DMS153 (cell line): ENCODE data around the gene RFWD3.

Experiments used
- DNase-seq: peaks from one replicate; lab custom pipeline; 2025; lab: John Stamatoyannopoulos, UW

RFWD3 gene

DNA sequence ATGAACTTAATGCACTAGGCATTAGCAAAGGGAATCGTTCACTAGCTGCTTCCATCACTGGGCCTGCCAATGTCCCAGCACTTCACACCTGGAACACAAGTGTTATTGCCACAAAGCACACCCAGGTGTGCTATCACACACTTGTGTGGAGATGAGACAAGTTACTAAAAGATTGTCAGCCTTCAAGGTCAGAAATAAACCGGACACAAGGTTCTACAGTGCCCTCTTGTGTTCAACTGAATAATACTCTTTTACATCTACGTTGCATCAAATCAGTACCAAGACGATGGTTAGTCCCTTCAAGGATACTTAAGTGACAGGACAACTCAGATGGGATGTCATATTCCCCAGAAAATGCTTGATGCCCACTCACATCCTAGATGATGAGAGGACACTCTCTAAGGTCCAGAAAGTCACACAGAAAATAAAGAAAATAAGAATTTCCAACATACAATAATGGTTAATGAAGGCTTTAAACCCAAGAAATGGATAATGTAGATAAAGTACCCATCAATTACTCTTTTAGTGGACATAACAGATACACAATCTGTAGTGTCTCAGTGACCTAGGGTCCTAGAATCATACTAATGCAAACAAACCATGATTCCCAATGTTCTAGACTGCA, 43.4 kb downstream of the RFWD3 start:
- no peak for DNase-seq

DNA sequence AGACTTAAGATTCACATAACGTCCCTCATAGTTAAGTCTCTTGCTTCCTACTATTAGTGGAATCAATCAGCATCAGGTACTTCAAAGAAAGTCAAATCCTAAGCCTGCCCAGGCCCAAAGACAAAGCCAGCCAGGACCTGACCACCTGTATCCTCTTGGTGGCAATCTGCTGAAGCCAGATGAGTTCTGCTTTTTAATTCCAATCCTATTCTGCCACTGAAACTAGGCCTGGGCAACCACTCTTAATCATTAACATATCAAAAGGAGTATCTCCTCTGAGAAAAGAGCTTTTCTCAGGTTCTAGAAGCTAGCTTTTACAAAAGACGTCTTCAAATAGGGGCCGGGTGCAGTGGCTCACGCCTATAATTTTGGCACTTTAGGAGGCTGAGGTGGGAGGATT, 44.7 kb downstream of the RFWD3 start:
- no peak for DNase-seq

DNA sequence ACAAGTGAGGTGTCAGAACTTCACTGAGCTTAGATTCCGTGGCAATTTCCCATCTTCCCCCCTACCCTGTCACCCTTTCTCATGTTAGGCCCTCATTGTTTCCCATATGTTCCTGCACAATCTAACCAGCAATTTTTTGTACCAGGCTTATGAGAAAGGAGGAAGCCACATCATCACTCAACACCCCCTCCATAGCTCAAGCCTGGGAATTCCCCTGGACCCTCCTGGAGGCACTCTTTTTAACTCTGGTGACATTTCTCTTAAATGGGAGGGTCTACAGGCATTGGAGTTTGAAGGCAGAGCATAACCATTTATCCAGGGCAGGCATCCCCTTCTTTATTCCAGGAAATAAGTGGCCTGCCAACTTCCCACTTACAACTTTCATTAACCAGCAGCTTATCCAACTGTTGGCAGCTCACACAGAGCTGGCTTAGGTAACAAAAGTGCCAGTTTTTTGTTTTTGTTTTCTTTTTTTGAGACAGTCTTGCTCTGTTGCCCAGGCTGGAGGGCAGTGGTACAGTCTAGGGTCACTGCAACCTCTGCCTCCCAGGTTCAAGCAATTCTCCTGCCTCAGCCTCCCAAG, 49.4 kb downstream of the RFWD3 start:
- DNase-seq = no peak

DNA sequence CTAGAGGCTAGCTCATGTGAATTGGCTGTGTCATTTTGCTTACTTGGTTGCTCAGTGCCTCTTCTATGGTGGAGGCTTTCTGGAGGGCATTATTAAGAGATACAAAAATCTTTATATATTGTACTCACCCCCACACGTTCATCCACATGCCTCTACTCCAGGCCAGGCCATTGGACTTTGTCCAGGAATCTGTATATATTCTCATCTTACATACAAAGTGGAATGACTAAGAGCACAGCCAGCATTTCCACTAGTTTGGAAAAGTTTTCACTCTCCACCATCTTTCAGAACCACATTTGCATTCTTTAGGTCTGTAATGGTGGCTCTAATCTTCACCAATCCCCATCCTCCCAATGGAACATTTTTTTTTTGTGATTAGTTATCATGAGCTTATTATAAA, 55.0 kb downstream of the RFWD3 start:
- DNase-seq = no peak

DNA sequence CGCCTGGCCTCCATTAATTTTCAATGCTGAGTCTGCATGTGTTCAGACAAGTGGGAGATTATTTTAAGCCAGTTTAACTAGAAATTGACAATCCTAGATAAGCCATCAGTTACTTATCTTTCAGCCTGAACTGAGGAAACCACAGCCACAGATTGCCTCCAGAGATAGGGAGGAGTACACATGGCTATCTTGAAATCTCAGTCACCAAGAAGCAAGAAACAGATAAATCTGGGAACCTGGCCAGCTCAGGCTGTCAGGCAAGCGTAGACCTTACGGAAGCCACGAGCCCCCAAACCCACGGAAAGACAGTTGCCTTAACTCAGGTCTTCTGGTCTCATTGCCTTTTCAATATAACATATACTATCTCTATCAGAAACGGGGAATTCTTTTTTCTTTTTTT, 57.7 kb downstream of the RFWD3 start:
- DNase-seq = no peak

DNA sequence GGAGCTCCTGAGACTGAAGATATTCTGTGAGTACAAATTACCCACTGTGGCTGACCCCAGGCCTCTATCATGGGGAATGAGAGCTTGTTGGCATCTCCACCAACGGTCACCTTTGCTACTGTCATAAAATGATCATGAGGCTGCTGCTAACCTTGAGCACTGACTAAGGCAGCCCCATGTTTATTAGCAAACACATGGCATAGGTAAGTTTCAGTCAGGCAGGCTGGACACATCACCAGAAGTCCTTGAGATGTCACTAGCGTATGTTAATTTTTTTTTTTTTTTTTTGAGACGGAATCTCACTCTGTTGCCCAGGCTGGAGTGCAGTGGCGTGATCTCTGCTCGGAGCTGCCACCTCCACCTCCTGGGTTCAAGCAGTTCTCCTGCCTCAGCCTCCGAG, 58.3 kb downstream of the RFWD3 start:
- DNase-seq = no peak

DNA sequence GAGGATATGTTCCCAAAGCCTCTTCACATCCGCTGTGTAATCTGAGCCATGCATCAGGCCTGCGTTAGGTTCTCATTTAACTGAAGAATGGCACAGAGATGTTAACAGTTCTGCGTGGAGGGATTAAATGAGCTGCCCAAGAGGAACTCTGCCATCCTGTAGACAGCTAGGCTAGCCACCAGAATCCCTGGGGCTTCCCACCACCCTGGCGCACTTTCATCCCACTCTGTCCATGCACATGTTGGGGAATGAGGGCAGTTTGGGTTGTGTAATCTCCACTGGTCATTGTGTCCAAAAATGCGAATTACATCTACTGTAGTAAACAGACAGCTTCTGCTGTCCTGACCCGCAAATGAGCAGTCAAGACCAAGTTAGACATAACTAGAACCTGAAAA, 58.7 kb downstream of the RFWD3 start:
- peak; percentile 6 for DNase-seq

DNA sequence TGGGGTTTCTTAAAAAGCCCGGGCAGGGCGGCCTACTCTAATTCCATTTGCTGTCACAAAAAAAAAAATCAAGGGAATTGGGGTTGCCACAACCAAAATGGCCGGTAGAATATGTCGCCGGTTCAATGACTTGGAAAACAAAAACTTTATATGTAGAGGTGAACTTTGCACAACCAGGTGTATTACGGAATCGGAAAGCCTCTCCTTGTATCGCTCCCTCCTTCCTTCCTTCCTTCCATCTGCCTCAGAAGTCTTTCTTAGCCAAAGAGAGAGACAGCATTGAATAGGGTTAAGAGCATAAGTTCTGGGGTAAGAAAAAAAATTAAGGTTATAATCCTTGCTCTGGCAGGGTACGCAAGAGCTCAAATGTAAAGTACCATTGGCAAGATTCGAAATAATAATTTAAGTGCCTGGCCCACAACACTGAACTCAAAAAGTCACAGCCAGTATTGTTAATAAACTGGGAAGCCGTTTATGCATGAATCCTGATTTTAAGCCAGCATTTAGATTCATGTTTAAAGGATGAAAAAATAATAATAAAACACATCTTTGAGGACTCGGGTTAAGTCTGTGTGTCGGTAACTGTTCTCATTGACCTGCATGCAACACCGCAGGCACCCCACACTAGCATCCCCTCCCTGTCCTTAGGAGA, 59.2 kb downstream of the RFWD3 start:
- DNase-seq = peak; percentile 58

DNA sequence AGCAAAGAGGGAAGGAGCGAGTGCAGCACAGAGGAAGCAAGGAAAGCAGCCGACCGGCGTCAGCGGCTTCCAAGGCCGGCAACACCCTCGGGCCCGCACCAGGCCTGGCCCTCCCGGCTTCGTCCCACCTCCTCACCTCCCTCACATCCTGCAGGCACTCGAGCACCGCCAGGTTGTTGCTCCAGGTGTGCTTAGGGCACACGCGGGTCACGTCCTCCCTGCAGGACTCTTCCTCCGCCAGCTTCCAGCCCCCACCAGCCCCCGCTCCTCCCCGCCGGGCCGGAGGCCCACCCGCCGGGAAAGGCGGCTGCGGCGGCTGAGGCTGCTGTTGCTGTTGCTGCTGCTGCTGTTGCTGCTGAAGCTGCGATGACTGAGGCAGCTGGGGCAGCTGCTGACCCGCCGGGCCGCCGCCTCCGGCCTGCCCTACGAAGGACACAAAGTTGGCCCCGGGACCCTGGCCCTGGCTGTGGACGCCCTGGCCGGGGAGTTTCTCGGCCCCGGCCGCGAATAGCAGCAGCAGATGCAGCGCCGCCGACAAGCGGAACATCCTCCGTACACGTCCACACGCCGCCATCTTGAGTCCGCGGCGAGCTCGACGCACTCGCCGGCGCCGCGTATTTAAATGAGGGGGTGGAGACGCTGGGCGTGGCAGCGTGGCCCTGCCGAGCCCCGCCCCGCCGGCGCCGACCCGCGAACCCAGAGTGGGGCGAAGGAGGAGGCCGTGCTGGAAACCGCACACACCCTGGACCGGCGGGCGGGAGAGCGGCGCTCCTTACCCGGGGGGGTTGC, 60.0 kb downstream of the RFWD3 start, which contains the start of gene GLG1:
Gene GLG1 (minus strand): TSS at position 594 of the 789 bp plus-strand sequence. CDS start 20 bp downstream, at position 574.
- DNase-seq = peak; percentile 68

DNA sequence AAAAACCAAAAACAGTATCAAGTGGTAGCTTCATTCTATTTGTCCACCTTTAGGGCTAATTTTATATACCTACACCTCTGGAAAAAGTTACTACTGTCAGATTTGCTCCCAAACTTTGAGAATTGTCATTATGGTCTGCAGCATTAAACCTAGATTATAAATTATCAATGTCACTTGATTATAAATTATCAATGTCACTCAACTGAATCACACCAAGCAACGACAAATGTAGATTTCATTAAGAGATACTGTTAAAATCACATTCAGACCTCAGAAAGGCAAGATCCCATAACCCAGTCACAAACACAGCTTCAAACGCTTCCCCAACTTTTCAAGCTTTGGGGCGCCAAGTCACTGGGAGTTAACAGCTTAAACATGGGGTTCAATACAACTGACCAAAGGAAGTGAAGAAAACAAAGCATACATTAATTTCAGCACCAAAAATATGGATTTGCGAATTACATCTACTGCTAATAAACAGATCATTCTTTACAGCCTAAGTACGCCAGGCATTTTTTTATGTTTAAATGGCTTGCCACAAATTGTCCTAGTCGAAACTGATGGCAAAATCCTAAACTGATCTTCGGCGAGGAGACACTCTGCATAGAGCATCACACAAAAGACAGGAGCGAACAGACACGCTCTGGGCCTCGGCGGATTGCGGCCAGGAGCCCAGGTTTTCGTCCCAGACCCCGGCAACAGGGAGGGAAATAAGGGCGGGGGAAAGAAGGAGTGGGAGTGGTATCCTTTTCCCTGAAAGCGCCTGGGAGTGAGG, 60.7 kb downstream of the RFWD3 start:
- no peak for DNase-seq

DNA sequence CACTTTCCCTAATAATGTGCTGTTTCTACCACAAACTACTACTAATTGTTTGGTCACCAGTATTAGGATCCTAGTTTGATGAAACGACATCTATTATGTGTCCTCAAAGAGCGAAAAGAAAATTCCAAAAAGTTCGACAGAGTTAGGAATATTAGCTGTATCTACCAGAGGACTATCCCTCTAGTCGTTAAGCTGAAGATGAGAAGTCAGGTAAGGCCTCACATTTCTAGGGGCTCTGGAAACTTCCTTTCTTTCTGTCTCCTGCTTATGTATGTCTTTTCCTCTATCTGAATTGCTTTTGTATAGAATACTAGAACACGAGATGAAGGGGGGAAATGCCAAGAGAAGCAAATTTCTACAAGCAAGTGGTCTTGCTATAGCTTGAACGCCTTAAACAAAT, 61.3 kb downstream of the RFWD3 start:
- no peak for DNase-seq

DNA sequence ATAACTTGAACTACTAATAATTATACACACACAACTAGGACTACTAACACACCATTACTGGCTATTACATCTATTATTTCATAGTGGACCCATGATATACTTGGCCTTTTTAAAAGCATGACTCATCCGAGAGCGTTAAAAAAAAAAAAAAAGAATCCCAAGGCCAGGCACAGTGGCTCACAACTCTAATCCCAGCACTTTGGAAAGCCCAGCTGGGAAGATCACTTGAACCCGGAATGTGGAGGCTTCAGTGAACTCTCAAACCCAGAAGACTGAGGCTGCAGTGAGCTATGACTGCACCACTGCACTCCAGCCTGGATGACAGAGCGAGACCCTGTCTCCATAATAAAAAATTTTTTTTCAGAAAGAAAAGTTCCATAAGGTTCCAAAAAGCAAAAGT, 62.8 kb downstream of the RFWD3 start:
- no peak for DNase-seq

DNA sequence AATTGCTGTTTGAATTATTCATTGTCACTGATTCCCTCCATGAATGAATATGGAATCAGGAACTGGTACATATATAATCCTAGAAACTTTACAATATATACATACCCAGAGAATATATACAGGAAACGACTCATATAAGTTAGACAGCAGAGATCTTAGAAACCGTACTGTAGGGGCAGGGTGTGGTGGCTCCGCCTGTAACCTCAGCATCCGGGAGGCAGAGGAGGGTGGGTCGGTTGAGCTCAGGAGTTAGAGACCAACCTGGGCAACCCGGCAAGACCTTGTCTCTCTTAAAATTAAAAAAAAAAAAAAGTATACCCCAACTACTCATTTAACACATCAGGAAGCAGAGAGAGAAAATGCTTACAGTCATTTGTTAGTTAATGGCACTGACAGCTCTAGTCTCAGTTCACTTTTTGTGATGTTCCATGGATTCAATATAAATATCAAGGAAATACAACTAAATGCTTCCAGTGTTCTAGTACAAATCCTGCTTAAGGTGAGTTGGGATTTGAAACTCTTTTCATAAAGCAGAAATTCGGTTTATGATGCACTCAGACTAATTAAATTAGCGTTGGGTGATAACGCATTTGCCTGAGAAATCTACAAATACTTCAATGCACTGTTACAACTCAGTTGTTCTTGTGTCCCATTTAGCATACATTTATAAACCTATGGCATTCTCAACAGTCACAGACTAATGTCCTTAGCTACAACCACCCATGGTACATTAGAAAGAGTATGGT, 65.4 kb downstream of the RFWD3 start:
- no peak for DNase-seq

DNA sequence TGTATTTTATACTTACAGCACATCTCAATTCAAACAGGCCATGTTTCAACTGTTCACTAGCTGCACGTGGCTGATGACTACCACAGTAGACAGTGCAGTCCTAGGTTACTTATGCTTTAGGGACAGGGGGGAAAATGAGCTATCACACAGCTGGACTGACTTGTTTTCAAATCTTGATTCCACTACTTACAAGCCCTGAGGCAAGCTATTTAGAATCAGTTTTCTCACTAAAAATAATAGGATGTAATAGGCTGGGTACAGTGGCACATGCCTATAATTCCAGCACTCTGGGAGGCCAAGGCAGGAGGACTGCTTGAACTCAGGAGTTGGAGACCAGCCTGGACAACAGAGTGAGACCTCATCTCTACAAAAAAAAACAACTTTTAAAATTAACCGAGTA, 70.1 kb downstream of the RFWD3 start:
- no peak for DNase-seq

DNA sequence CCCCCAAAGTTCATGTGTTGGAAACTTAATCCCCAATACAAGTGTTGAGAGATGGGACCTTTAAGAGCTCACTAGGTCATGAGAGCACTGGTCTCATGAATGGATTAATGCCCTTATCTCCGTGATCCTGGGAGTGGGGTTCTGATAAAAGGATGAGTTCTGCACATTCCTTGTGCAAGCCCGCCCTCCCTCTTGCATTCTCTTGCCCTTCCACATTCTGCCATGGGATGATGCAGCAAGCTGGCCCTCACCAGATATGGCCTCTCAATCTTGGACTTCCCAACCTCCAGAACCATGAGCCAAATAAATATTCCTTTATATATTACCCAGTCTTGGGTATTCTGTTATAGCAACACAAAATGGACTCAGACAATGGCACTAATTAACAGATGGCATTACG, 73.8 kb downstream of the RFWD3 start:
- no peak for DNase-seq

DNA sequence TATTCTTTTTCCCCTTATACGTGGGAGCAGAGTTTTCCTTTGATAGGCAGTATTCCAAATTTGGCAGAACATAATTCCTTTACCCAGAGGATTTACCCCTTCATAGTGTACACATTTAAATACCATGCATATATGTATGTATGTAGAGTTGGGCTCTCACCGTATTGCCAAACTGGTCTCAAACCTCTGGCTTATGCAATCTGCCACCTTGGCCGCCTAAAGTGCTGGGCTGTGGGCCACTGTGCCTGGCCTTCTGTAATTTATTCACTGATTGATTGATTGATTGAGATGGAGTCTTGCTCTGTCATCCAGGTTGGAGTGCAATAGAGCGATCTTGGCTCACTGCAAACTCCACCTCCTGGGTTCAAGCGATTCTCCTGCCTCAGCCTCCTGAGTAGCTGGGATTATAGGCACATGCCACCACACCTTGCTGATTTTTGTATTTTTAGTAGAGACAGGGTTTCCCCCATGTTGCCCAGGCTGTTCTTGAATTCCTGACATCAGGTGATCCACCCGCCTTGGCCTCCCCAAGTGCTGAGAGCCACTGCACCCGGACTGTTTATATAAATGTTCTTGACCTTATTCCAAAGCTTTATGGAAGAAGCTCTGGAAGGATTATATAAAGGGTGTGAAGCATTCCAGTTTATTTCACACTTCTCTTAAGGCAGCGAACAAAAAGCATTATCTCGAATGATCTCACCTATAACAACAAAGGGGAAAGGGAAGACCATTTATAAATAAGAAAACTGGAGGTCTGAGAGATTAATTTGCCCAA, 74.6 kb downstream of the RFWD3 start:
- no peak for DNase-seq

DNA sequence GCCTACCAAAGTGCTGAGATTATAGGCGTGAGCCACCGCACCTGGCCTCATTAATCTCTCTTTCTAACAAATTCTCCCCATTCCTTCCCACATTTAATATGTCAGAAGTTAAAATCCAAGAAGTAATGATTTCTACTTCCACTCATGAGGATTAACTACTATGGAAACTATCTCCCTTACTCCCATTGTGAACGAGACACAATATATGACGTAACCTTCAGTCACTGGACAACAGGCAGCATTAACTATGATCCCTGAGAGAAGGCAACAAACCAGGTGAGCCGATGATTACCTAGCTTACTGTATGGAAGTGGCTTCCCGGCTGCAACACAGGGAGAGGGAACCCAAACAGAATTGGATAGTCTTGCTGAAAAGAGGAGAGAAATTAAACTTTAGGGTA, 79.7 kb downstream of the RFWD3 start:
- no peak for DNase-seq

DNA sequence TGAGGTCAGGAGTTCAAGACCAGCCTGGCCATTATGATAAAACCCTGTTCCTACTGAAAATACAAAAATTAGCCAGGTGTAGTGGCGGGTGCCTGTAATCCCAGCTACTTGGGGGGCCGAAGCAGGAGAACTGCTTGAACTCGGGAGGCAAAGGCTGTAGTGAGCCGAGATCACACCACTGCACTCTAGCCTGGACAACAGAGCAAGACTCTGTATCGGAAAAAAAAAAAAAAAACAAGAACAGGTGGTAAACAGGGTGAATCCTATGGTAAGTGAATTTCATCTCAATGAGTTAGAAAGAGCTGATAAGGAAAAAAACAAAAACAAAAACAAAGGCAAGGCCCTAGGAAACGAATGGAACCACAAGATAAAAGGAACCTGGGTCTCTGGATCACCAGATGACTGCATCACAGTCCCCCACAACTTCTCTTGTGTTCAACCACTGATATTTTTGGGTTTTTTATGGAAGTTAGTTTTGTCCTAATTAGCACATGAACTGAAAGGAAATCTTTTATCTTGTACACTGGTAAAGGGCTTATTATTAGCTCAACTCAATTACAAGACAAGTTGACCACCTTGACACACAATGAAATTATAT, 80.7 kb downstream of the RFWD3 start:
- no peak for DNase-seq

DNA sequence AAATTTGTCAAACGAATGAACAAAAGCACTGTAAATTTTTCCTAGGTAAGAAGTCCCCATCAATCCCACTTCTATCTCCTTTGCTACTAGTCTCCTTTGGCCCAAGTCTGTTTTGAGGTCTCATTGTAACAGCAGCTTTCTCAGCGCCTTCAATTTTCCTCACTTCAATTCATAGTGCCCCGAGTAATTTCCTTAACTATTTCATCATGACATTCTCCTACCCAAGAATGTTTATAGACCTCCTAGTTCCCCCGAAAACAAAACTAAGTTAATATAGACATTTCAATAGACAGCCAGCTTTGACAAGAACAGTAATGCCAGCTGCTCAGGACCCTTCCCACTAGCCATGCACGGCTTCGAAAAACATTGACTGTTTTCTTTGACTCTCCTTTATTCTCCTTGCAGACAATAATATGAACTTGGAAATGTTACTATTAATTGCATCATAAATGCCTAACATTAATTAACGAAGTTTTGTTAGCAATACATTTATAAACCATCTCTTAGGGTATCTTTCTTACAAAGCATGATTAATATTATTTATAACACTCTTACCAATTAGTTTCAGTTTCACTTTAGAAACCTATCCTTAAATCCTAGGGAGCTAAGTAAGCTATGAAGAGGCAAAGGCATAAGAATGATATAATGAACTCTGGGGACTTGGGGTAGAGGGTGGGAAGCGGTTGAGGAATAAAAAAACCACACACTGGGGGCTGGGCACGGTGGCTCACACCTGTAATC, 82.6 kb downstream of the RFWD3 start:
- no peak for DNase-seq
